Activated T-cell treated with anti-CD3 and anti-CD28 coated beads, Interleukin-2, amount 50 U/mL, for 4 hours (primary cell): ENCODE measurements around the gene BRS3. TPM values are rescaled to one million over a fixed set of nuclear protein-coding genes. Genes with fewer than 3 reads are reported as not detected.

Experiments used
- ATAC-seq, 2 donors: fragments of 200-7000 bp; cut with Tn5 transposase; one replicate each; pipeline ENCODE4 v1.10.0; 2021
- DNase-seq: peaks from one replicate; pipeline ENCODE4 v3.0.0-alpha.2; 2020
- H3K27me3 Mint-ChIP-seq: one replicate; pipeline ENCODE4 v1.8.0; 2021; ENCODE audit warnings: low read depth, mixed read lengths
- H3K36me3 Mint-ChIP-seq: one replicate; pipeline ENCODE4 v1.8.0; 2022; ENCODE audit warnings: mixed read lengths; ENCODE audit not compliant: insufficient read depth
- H3K4me1 Mint-ChIP-seq: one replicate; pipeline ENCODE4 v1.8.0; 2021; ENCODE audit warnings: low read depth, mixed read lengths
- H3K4me3 Mint-ChIP-seq: one replicate; pipeline ENCODE4 v1.8.0; 2021; ENCODE audit warnings: mild to moderate bottlenecking, moderate library complexity, mixed read lengths
- H3K9me3 Mint-ChIP-seq: one replicate; pipeline ENCODE4 v1.8.0; 2021; ENCODE audit warnings: mixed read lengths
- total RNA-seq, 3 donors: library from RNA; stranded (reverse); gene quantifications; one replicate each; pipeline ENCODE4 v1.2.1, GENCODE V29; 2021

The BRS3 gene
- total RNA-seq, 3 donors from 2014 or later: not detected

- no peaks in the 10 kb centered on the region for H3K36me3 Mint-ChIP-seq
- no peaks in the 10 kb centered on the region for H3K9me3 Mint-ChIP-seq
- no peak for ATAC-seq
- peaks cover 12% of the 10 kb centered on the region for H3K4me1 Mint-ChIP-seq
- no peak overlapping the region for H3K4me3 Mint-ChIP-seq
- no peaks in the 10 kb centered on the region for H3K27me3 Mint-ChIP-seq
- no peak for DNase-seq
These were observed 38.2 kb downstream of the BRS3 start for GRCh38 chrX:136525738-136526606.

- Mint-ChIP-seq H3K4me3 (no peak overlapping the region), H3K36me3 (no peaks in the 10 kb centered on the region), H3K9me3 (no peaks in the 10 kb centered on the region), H3K27me3 (no peaks in the 10 kb centered on the region), H3K4me1 (peaks cover 4% of the 10 kb centered on the region)
- no peak for ATAC-seq
- DNase-seq: no peak
These were observed 41.0 kb downstream of the BRS3 start for GRCh38 chrX:136528645-136529315.

- Mint-ChIP-seq H3K4me3 (no peak overlapping the region), H3K27me3 (no peaks in the 10 kb centered on the region), H3K9me3 (no peaks in the 10 kb centered on the region), H3K36me3 (no peaks in the 10 kb centered on the region), H3K4me1 (peaks cover 3% of the 10 kb centered on the region)
- DNase-seq (no peak), ATAC-seq (peak in 1 of 2 donors; percentile 38)
These were observed 42.0 kb downstream of the BRS3 start for GRCh38 chrX:136529795-136530194.

GRCh38 chrX:136531951-136532350, 44.2 kb downstream of the BRS3 start, which contains the start of gene VGLL1:
Gene VGLL1, plus strand, starts transcription at chrX:136532215. Its CDS starts 3,806 bp downstream, at chrX:136536021.
- H3K4me3 Mint-ChIP-seq: no peak within 1 kb of the TSS
- no peak for DNase-seq
- no peak for ATAC-seq
- H3K27me3 Mint-ChIP-seq: no peaks in the 10 kb centered on the region
- no peaks in the 10 kb centered on the region for H3K9me3 Mint-ChIP-seq
- H3K4me1 Mint-ChIP-seq: peaks cover 3% of the 10 kb centered on the region
- no peaks in the 10 kb centered on the region for H3K36me3 Mint-ChIP-seq

GRCh38 chrX:136534131-136534530, 46.4 kb downstream of the BRS3 start:
- no peak for DNase-seq
- ATAC-seq: no peak
- H3K27me3 Mint-ChIP-seq: no peaks in the 10 kb centered on the region
- H3K36me3 Mint-ChIP-seq: no peaks in the 10 kb centered on the region
- no peak overlapping the region for H3K4me3 Mint-ChIP-seq
- H3K4me1 Mint-ChIP-seq: peaks cover 3% of the 10 kb centered on the region
- no peaks in the 10 kb centered on the region for H3K9me3 Mint-ChIP-seq

GRCh38 chrX:136538811-136539210, 51.1 kb downstream of the BRS3 start:
- H3K36me3 Mint-ChIP-seq: no peaks in the 10 kb centered on the region
- no peaks in the 10 kb centered on the region for H3K27me3 Mint-ChIP-seq
- no peak overlapping the region for H3K4me3 Mint-ChIP-seq
- H3K9me3 Mint-ChIP-seq: no peaks in the 10 kb centered on the region
- peaks cover 7% of the 10 kb centered on the region for H3K4me1 Mint-ChIP-seq
- ATAC-seq: no peak
- no peak for DNase-seq

- ATAC-seq (no peak), DNase-seq (no peak)
- no peaks in the 10 kb centered on the region for H3K27me3 Mint-ChIP-seq
- peaks cover 14% of the 10 kb centered on the region for H3K4me1 Mint-ChIP-seq
- no peaks in the 10 kb centered on the region for H3K9me3 Mint-ChIP-seq
- H3K36me3 Mint-ChIP-seq: no peaks in the 10 kb centered on the region
- no peak overlapping the region for H3K4me3 Mint-ChIP-seq
These were observed 52.5 kb downstream of the BRS3 start for GRCh38 chrX:136540226-136540625.

GRCh38 chrX:136541294-136541693, 53.5 kb downstream of the BRS3 start:
- no peak for DNase-seq
- H3K27me3 Mint-ChIP-seq: no peaks in the 10 kb centered on the region
- no peaks in the 10 kb centered on the region for H3K36me3 Mint-ChIP-seq
- H3K4me3 Mint-ChIP-seq: no peak overlapping the region
- no peak for ATAC-seq
- peaks cover 25% of the 10 kb centered on the region for H3K4me1 Mint-ChIP-seq
- H3K9me3 Mint-ChIP-seq: no peaks in the 10 kb centered on the region

- no peak for ATAC-seq
- Mint-ChIP-seq H3K27me3 (no peaks in the 10 kb centered on the region), H3K4me3 (no peak overlapping the region), H3K9me3 (no peaks in the 10 kb centered on the region), H3K36me3 (no peaks in the 10 kb centered on the region), H3K4me1 (peaks cover 34% of the 10 kb centered on the region)
- no peak for DNase-seq
These were observed 54.5 kb downstream of the BRS3 start for GRCh38 chrX:136542281-136542680.

Other genes starting within 250 kb of the BRS3 start
- gene MAP7D3, start 236.5 kb upstream of the BRS3 start, total RNA-seq: 10 to 100 TPM; 16.9 to 20.4 (median 19.4) TPM
- gene ADGRG4, start 187.0 kb upstream of the BRS3 start, total RNA-seq: not detected
- gene HTATSF1, start 9.6 kb downstream of the BRS3 start, total RNA-seq: 10 to 100 TPM; 37.4 to 41.8 (median 38.7) TPM
- gene VGLL1, start 44.3 kb downstream of the BRS3 start, total RNA-seq: not detected
- gene CD40LG, start 160.2 kb downstream of the BRS3 start, total RNA-seq: 100 to 1,000 TPM in 2 of 3 donors, 10 to 100 TPM in 1; 99.9 to 139 (median 115) TPM